GM19468 (cell line): ENCODE measurements around the gene PXN.

ENCODE experiments used
- ATAC-seq: cut with Tn5 transposase; IDR thresholded peaks from one replicate; pipeline ENCODE4 v1.9.1; 2021; ENCODE audit warnings: mild to moderate bottlenecking, moderate library complexity, moderate number of reproducible peaks; ENCODE audit not compliant: unreplicated experiment; ENCODE audit errors: extremely low read depth

PXN gene

GRCh38 chr12:120265473-120266179, at the start of gene PXN:
Gene PXN (minus strand): TSS chr12:120265730. CDS start chr12:120265629, 101 bp downstream.
- peak; percentile 31 for ATAC-seq

GRCh38 chr12:120314220-120314619, 48.7 kb upstream of the PXN start:
- ATAC-seq: no peak

- peak; percentile 85 for ATAC-seq
Observed at GRCh38 chr12:120301962-120302815, 36.7 kb upstream of the PXN start, which contains the start of gene SIRT4. Gene SIRT4 (plus strand): TSS chr12:120302321. CDS start chr12:120303562, 1,241 bp downstream.

GRCh38 chr12:120292661-120293531, 27.4 kb upstream of the PXN start, which contains the start of gene RNU4-1:
Gene RNU4-1 (minus strand): TSS chr12:120293237.
- ATAC-seq: no peak

GRCh38 chr12:120292411-120292660, 26.8 kb upstream of the PXN start:
- ATAC-seq: no peak

GRCh38 chr12:120290609-120291305, 25.2 kb upstream of the PXN start:
- ATAC-seq: no peak

- no peak for ATAC-seq
Observed at GRCh38 chr12:120287491-120287890, 22.0 kb upstream of the PXN start.

- no peak for ATAC-seq
Observed at GRCh38 chr12:120286768-120287490, 21.4 kb upstream of the PXN start.

- no peak for ATAC-seq
Observed at GRCh38 chr12:120284381-120284780, 18.9 kb upstream of the PXN start.

GRCh38 chr12:120283318-120283717, 17.8 kb upstream of the PXN start:
- no peak for ATAC-seq

- ATAC-seq: no peak
Observed at GRCh38 chr12:120278137-120279069, 12.9 kb upstream of the PXN start.

- ATAC-seq: no peak
Observed at GRCh38 chr12:120276734-120277133, 11.2 kb upstream of the PXN start.

- ATAC-seq: no peak
Observed at GRCh38 chr12:120267736-120268135, 2.2 kb upstream of the PXN start.

GRCh38 chr12:120266180-120266870, 795 bp upstream of the PXN start:
- no peak for ATAC-seq

GRCh38 chr12:120264904-120265472, 542 bp downstream of the PXN start:
- no peak for ATAC-seq

GRCh38 chr12:120264086-120264903, 1.2 kb downstream of the PXN start:
- no peak for ATAC-seq

- ATAC-seq: no peak
Observed at GRCh38 chr12:120263748-120264085, 1.8 kb downstream of the PXN start.
